C4-2B (cell line): ENCODE results near the gene LRP1-AS.

Experiments
- CTCF ChIP-seq: fragments of 450-650 bp; conservative IDR thresholded peaks from 2 replicates; pipeline ENCODE4 v1.5.1; 2017; ENCODE audit warnings: mild to moderate bottlenecking
- ZFX ChIP-seq: fragments of 450-650 bp; IDR thresholded peaks from 2 replicates; pipeline ENCODE4 v1.6.1; 2017

GRCh38 chr12:57160040-57160439 lies 12.6 kb upstream of the LRP1-AS start:
- no peak for TF ChIP-seq CTCF
- TF ChIP-seq ZFX = no peak
